ENCODE data around the gene IFIT5.
"Not testable (repeated sequence)": the region's sequence is repeated elsewhere in the genome, so short reads cannot be mapped to it uniquely, and the experiment has no call there.

IFIT5 gene

DNA sequence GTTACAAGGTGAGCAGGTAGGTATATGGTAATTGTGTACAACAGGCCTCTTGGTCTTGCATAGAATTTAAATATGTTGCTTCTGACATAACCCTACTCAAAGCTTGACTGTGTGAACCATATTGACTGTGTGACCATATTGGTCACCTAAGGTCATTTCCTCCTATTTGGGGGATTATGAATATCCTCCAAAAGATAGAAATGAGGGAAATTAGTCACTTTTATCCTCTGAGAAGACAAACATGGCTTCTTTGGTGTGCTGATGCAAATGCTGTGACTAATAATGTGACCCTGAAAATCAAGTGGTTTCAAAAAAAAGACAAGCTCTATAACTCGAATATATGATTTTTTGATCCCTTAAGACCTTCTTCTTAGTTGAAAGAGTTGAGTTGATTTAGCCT is 27.9 kb downstream of the IFIT5 start:
- H3K4me3 ChIP-seq (ENCODE audit: low read depth, low read length), result no peak overlapping the region
- in situ Hi-C loops (cut with HindIII; ENCODE audit: low sequenced_read_pairs), result no loop called here
- no peak for DNase-seq (ENCODE audit: low read depth, low spot score)
- no peak for TF ChIP-seq CTCF (IDR thresholded peaks at IDR 0.05; ENCODE audit: low read depth, low read length)

- H3K4me3 ChIP-seq (ENCODE audit: low read depth, low read length); in situ Hi-C loops (cut with HindIII; ENCODE audit: low sequenced_read_pairs); DNase-seq (ENCODE audit: low read depth, low spot score): not testable (repeated sequence)
These were observed 30.5 kb downstream of the IFIT5 start for GRCh38 chr10:89444819-89445218.

- H3K4me3 ChIP-seq (ENCODE audit: low read depth, low read length), result no peak overlapping the region
- in situ Hi-C loops (cut with HindIII; ENCODE audit: low sequenced_read_pairs), result no loop called here
- DNase-seq (ENCODE audit: low read depth, low spot score), result no peak
- TF ChIP-seq CTCF (IDR thresholded peaks at IDR 0.05; ENCODE audit: low read depth, low read length), result no peak
These were observed 36.5 kb downstream of the IFIT5 start for GRCh38 chr10:89450901-89451300.

GRCh38 chr10:89452193-89452592 is 37.8 kb downstream of the IFIT5 start:
- in situ Hi-C loops (cut with HindIII; ENCODE audit: low sequenced_read_pairs), result no loop called here
- no peak for DNase-seq (ENCODE audit: low read depth, low spot score)
- TF ChIP-seq CTCF (IDR thresholded peaks at IDR 0.05; ENCODE audit: low read depth, low read length), result no peak
- no peak overlapping the region for H3K4me3 ChIP-seq (ENCODE audit: low read depth, low read length)

DNA sequence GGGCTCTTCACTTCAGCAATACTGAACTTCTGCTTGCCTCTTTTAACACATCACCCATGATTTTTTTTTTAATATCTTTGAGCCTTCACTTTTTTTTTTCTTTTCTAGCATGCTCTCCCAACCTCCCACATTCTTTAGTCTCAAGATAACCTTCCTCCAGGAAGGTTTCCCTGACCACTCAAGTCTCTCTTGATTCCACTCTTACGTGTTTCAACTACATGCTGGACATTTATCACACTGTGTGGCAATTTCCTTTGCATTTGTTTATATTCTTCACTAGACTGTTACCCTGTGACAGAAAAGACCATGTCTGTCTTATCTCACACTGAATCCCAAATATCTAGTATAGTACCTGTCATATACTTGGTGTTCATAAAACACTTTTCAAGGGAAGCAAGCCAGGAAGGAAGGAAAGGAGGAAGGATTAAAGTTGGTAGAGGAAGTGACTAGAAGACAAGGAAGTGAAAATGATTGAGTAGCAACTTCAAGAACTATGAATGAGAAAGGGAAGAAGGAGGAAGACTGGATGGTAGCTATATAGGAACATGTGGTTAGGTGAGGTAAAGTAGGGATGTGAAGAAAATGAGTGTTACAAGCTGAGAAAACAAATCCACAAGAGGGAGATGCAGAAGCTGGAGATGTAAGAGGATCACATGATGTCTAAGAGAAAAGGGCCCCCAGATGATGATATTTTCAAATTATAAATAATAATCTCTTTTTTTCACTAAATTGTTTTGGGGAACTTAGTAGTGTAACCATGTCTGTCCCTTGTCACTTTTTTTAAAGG is 40.4 kb downstream of the IFIT5 start:
- in situ Hi-C loops (cut with HindIII; ENCODE audit: low sequenced_read_pairs), result no loop called here
- TF ChIP-seq CTCF (IDR thresholded peaks at IDR 0.05; ENCODE audit: low read depth, low read length), result no peak
- no peak for DNase-seq (ENCODE audit: low read depth, low spot score)
- H3K4me3 ChIP-seq (ENCODE audit: low read depth, low read length), result no peak overlapping the region

DNA sequence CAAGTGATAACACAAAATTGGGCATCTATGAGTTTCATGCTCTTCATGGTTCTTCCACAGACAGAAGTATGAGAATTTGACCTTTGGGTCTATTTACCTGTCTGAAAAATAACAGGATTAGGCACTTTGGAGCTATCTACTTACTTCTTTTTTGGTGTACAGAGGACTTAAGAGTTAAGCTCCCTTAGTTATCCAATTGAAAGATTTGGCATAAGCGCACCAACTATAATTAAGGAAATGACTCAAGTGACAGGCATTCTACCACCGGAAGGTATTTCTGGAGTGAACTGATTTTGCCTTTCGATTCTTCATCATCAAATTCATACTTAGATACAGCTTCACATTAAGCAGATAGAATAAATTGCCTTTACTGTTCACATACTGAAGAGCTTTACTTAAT is 43.9 kb downstream of the IFIT5 start:
- H3K4me3 ChIP-seq (ENCODE audit: low read depth, low read length), result no peak overlapping the region
- TF ChIP-seq CTCF (IDR thresholded peaks at IDR 0.05; ENCODE audit: low read depth, low read length), result no peak
- in situ Hi-C loops (cut with HindIII; ENCODE audit: low sequenced_read_pairs), result no loop called here
- DNase-seq (ENCODE audit: low read depth, low spot score), result peak; percentile 76

GRCh38 chr10:89458784-89459183 is 44.4 kb downstream of the IFIT5 start:
- in situ Hi-C loops (cut with HindIII; ENCODE audit: low sequenced_read_pairs), result no loop called here
- TF ChIP-seq CTCF (IDR thresholded peaks at IDR 0.05; ENCODE audit: low read depth, low read length), result no peak
- H3K4me3 ChIP-seq (ENCODE audit: low read depth, low read length), result no peak overlapping the region
- no peak for DNase-seq (ENCODE audit: low read depth, low spot score)

Data from astrocyte of the spinal cord (primary cell).